HepG2 (cell line): Measurements from ENCODE around the gene IKZF5. TPM values are rescaled to one million over a fixed set of nuclear protein-coding genes. Genes with fewer than 3 reads are reported as not detected.

ENCODE experiments used
- CERS6 ChIP-seq: sonication (generic); formaldehyde crosslinking; IDR thresholded peaks from 2 replicates; pipeline ENCODE4 v1.5.0; 2020; ENCODE audit warnings: missing genetic modification reagents
- ELF3 ChIP-seq: IDR thresholded peaks from 2 replicates; pipeline ENCODE4 v1.6.1; 2016; ENCODE audit warnings: missing genetic modification reagents, missing compliant biosample characterization
- TBL1XR1 ChIP-seq: fragments of 150-350 bp; IDR thresholded peaks from 2 replicates; pipeline ENCODE4 v1.6.1; 2014; ENCODE audit warnings: borderline replicate concordance, low read length; ENCODE audit not compliant: partially characterized antibody
- TCF7 ChIP-seq: sonication (generic); IDR thresholded peaks from 2 replicates; pipeline ENCODE4 v1.6.1; 2016; ENCODE audit warnings: antibody characterized with exemption, low read depth
- TCF7L2 ChIP-seq: IDR thresholded peaks from 2 replicates; pipeline ENCODE4 v1.6.1; 2011; ENCODE audit warnings: mild to moderate bottlenecking, low read depth, low read length, moderate library complexity
- ZGPAT ChIP-seq: IDR thresholded peaks from 2 replicates; pipeline ENCODE4 v1.6.1; 2016; ENCODE audit warnings: mild to moderate bottlenecking
- ZNF20 ChIP-seq: sonication (generic); formaldehyde crosslinking; IDR thresholded peaks from 2 replicates; pipeline ENCODE4 v1.4.0; 2020; ENCODE audit warnings: mild to moderate bottlenecking, moderate library complexity, missing genetic modification reagents
- ZNF264 ChIP-seq: sonication (generic); formaldehyde crosslinking; IDR thresholded peaks from 2 replicates; pipeline ENCODE4 v1.4.0; 2020; ENCODE audit warnings: missing genetic modification reagents
- ZNF703 ChIP-seq: sonication (generic); formaldehyde crosslinking; IDR thresholded peaks from 2 replicates; pipeline ENCODE4 v1.5.1; 2020; ENCODE audit warnings: missing genetic modification reagents, mild to moderate bottlenecking, moderate library complexity, borderline replicate concordance
- ZNF780A ChIP-seq: sonication (generic); formaldehyde crosslinking; IDR thresholded peaks from 2 replicates; pipeline ENCODE4 v1.8.0; 2022; ENCODE audit warnings: mild to moderate bottlenecking, missing genetic modification reagents, moderate library complexity
- polyA plus RNA-seq, 8 experiments: library from polyadenylated mRNA; depleted of rRNA in 3 of 8; stranded (reverse) in 7 of 8; unstranded in 1 of 8; fragments of >200 nt; fragmentation: Illumina TruSeq in 4 of 8; extraction: Trizol in 4 of 8; gene quantifications; 2 replicates each; pipeline versions ENCODE4 v1.2.1 to v1.2.3, GENCODE V29; 2011 to 2016; ENCODE audit warnings: low read depth in 4 of 8, missing spikeins in 1 of 8, mixed read lengths in 1 of 8; ENCODE audit not compliant: insufficient read depth in 1 of 8
- total RNA-seq, 5 experiments: library from RNA; depleted of rRNA; stranded (reverse); fragments of >200 nt; fragmentation: Illumina TruSeq; extraction: Trizol; gene quantifications; 2 replicates each; pipeline ENCODE4 v1.2.3, GENCODE V29; 2016; ENCODE audit warnings: low read depth in 1 of 5
- TF ChIP-seq, protein P1 (sequence below): sonication (generic); formaldehyde crosslinking; IDR thresholded peaks from 2 replicates; pipeline ENCODE4 v1.5.1; 2020; ENCODE audit warnings: missing genetic modification reagents, mild to moderate bottlenecking, borderline replicate concordance
- TF ChIP-seq, protein P2 (sequence below): sonication (generic); formaldehyde crosslinking; conservative IDR thresholded peaks from 2 replicates; pipeline ENCODE4 v1.4.0; 2020; ENCODE audit warnings: missing genetic modification reagents
- TF ChIP-seq, protein P3 (sequence below): sonication (generic); formaldehyde crosslinking; IDR thresholded peaks from 2 replicates; pipeline ENCODE4 v1.4.0; 2020; ENCODE audit warnings: missing genetic modification reagents
- TF ChIP-seq, protein P4 (sequence below): sonication (generic); formaldehyde crosslinking; IDR thresholded peaks from 2 replicates; pipeline ENCODE4 v1.5.0; 2020; ENCODE audit warnings: mild to moderate bottlenecking, missing genetic modification reagents

The IKZF5 gene
- total and polyA plus RNA-seq, 2 of the 13 experiments (the other 11 are each of a cell fraction or from before 2014, with no cell fraction given) = 3.7 to 12.0 TPM

GRCh38 chr10:123019941-123020703, 11.5 kb upstream of the IKZF5 start (continued):
- no peak for TF ChIP-seq ZNF780A (CRISPR knock-in tag)
- TF ChIP-seq, protein P1, sequence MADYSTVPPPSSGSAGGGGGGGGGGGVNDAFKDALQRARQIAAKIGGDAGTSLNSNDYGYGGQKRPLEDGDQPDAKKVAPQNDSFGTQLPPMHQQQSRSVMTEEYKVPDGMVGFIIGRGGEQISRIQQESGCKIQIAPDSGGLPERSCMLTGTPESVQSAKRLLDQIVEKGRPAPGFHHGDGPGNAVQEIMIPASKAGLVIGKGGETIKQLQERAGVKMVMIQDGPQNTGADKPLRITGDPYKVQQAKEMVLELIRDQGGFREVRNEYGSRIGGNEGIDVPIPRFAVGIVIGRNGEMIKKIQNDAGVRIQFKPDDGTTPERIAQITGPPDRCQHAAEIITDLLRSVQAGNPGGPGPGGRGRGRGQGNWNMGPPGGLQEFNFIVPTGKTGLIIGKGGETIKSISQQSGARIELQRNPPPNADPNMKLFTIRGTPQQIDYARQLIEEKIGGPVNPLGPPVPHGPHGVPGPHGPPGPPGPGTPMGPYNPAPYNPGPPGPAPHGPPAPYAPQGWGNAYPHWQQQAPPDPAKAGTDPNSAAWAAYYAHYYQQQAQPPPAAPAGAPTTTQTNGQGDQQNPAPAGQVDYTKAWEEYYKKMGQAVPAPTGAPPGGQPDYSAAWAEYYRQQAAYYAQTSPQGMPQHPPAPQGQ (CRISPR knock-in tag) = no peak
- TF ChIP-seq ZNF20 (CRISPR knock-in tag) = no peak
- TF ChIP-seq ELF3 (CRISPR knock-in tag) = no peak
- TF ChIP-seq ZGPAT (CRISPR knock-in tag) = peak; percentile 49; the same call in 1 of the 2 replicates
- TF ChIP-seq, protein P2, sequence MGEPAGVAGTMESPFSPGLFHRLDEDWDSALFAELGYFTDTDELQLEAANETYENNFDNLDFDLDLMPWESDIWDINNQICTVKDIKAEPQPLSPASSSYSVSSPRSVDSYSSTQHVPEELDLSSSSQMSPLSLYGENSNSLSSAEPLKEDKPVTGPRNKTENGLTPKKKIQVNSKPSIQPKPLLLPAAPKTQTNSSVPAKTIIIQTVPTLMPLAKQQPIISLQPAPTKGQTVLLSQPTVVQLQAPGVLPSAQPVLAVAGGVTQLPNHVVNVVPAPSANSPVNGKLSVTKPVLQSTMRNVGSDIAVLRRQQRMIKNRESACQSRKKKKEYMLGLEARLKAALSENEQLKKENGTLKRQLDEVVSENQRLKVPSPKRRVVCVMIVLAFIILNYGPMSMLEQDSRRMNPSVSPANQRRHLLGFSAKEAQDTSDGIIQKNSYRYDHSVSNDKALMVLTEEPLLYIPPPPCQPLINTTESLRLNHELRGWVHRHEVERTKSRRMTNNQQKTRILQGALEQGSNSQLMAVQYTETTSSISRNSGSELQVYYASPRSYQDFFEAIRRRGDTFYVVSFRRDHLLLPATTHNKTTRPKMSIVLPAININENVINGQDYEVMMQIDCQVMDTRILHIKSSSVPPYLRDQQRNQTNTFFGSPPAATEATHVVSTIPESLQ (CRISPR knock-in tag) = 0 out of 2 replicates have a peak, but pooled peaks have one; percentile 73
- TF ChIP-seq ZNF703 (CRISPR knock-in tag) = no peak
- peak; percentile 19; the same call in 1 of the 2 replicates for TF ChIP-seq ZNF264
- TF ChIP-seq, protein P3, sequence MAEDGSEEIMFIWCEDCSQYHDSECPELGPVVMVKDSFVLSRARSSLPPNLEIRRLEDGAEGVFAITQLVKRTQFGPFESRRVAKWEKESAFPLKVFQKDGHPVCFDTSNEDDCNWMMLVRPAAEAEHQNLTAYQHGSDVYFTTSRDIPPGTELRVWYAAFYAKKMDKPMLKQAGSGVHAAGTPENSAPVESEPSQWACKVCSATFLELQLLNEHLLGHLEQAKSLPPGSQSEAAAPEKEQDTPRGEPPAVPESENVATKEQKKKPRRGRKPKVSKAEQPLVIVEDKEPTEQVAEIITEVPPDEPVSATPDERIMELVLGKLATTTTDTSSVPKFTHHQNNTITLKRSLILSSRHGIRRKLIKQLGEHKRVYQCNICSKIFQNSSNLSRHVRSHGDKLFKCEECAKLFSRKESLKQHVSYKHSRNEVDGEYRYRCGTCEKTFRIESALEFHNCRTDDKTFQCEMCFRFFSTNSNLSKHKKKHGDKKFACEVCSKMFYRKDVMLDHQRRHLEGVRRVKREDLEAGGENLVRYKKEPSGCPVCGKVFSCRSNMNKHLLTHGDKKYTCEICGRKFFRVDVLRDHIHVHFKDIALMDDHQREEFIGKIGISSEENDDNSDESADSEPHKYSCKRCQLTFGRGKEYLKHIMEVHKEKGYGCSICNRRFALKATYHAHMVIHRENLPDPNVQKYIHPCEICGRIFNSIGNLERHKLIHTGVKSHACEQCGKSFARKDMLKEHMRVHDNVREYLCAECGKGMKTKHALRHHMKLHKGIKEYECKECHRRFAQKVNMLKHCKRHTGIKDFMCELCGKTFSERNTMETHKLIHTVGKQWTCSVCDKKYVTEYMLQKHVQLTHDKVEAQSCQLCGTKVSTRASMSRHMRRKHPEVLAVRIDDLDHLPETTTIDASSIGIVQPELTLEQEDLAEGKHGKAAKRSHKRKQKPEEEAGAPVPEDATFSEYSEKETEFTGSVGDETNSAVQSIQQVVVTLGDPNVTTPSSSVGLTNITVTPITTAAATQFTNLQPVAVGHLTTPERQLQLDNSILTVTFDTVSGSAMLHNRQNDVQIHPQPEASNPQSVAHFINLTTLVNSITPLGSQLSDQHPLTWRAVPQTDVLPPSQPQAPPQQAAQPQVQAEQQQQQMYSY (CRISPR knock-in tag) = 0 out of 2 replicates have a peak, but pooled peaks have one; percentile 11
- peak; percentile 61; the same call in 1 of the 2 replicates for TF ChIP-seq TCF7L2
- TF ChIP-seq, protein P4, sequence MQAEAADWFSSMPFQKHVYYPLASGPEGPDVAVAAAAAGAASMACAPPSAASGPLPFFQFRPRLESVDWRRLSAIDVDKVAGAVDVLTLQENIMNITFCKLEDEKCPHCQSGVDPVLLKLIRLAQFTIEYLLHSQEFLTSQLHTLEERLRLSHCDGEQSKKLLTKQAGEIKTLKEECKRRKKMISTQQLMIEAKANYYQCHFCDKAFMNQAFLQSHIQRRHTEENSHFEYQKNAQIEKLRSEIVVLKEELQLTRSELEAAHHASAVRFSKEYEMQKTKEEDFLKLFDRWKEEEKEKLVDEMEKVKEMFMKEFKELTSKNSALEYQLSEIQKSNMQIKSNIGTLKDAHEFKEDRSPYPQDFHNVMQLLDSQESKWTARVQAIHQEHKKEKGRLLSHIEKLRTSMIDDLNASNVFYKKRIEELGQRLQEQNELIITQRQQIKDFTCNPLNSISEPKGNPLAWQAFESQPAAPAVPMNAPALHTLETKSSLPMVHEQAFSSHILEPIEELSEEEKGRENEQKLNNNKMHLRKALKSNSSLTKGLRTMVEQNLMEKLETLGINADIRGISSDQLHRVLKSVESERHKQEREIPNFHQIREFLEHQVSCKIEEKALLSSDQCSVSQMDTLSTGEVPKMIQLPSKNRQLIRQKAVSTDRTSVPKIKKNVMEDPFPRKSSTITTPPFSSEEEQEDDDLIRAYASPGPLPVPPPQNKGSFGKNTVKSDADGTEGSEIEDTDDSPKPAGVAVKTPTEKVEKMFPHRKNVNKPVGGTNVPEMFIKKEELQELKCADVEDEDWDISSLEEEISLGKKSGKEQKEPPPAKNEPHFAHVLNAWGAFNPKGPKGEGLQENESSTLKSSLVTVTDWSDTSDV (CRISPR knock-in tag) = no peak
- TF ChIP-seq CERS6 (CRISPR knock-in tag) = no peak
- TF ChIP-seq TBL1XR1 = peak; percentile 86
- peak; percentile 77 for TF ChIP-seq TCF7
